NCI-H82 treated with DMSO at 0.1 percent for 48 hours (cell line): ENCODE data around the gene ZCRB1.
"Not testable (repeated sequence)": the region's sequence is repeated elsewhere in the genome, so short reads cannot be mapped to it uniquely, and the experiment has no call there.

Experiments used
- DNase-seq: peaks from one replicate; lab custom pipeline; 2025; ENCODE audit not compliant: unreplicated experiment; lab: John Stamatoyannopoulos, UW

Gene ZCRB1

GRCh38 chr12:42325653-42326474 is at the start of gene ZCRB1, which contains the start of gene PPHLN1:
TSS of gene ZCRB1 (minus strand) at chr12:42326094. CDS start at chr12:42324102, 1,992 bp downstream.
TSS of gene PPHLN1 (plus strand) at chr12:42326167. CDS start at chr12:42335903, 9,736 bp downstream.
- peak; percentile 62 for DNase-seq

- no peak for DNase-seq
These were observed 47.8 kb upstream of the ZCRB1 start for GRCh38 chr12:42373669-42374068.

GRCh38 chr12:42372154-42372791 is 46.4 kb upstream of the ZCRB1 start:
- peak; percentile 71 for DNase-seq

GRCh38 chr12:42370013-42370412 is 44.1 kb upstream of the ZCRB1 start:
- DNase-seq, result no peak

- no peak for DNase-seq
These were observed 39.6 kb upstream of the ZCRB1 start for GRCh38 chr12:42365486-42365885.

- DNase-seq, result no peak
These were observed 38.8 kb upstream of the ZCRB1 start for GRCh38 chr12:42364692-42365091.

GRCh38 chr12:42362647-42363260 is 36.9 kb upstream of the ZCRB1 start:
- no peak for DNase-seq

- DNase-seq, result no peak
These were observed 36.2 kb upstream of the ZCRB1 start for GRCh38 chr12:42361909-42362646.

- no peak for DNase-seq
These were observed 35.0 kb upstream of the ZCRB1 start for GRCh38 chr12:42360747-42361403.

- DNase-seq, result no peak
These were observed 30.4 kb upstream of the ZCRB1 start for GRCh38 chr12:42356344-42356743.

GRCh38 chr12:42350021-42350407 is 24.1 kb upstream of the ZCRB1 start:
- not testable (repeated sequence) for DNase-seq

- not testable (repeated sequence) for DNase-seq
These were observed 23.5 kb upstream of the ZCRB1 start for GRCh38 chr12:42349119-42350020.

GRCh38 chr12:42346403-42347002 is 20.6 kb upstream of the ZCRB1 start:
- DNase-seq, result no peak

GRCh38 chr12:42343721-42344120 is 17.8 kb upstream of the ZCRB1 start:
- no peak for DNase-seq

GRCh38 chr12:42342028-42342427 is 16.1 kb upstream of the ZCRB1 start:
- DNase-seq, result no peak

- DNase-seq, result no peak
These were observed 12.4 kb upstream of the ZCRB1 start for GRCh38 chr12:42338280-42338679.

- DNase-seq, result no peak
These were observed 10.4 kb upstream of the ZCRB1 start for GRCh38 chr12:42336286-42336685.

- peak; percentile 12 for DNase-seq
These were observed 6.7 kb upstream of the ZCRB1 start for GRCh38 chr12:42332301-42333285.
